Gastroesophageal sphincter (tissue), 4 donors: ENCODE measurements around the gene HPCAL1. TPM values are rescaled to one million over a fixed set of nuclear protein-coding genes. Genes with fewer than 3 reads are reported as not detected.

Source experiments
- ATAC-seq: fragments of 150-250 bp; one replicate; pipeline ENCODE4 v1.9.1; 2016; ENCODE audit warnings: mild to moderate bottlenecking, moderate library complexity
- H3K27ac ChIP-seq, 4 donors: fragments of 200-600 bp; sonication (generic) in 3 of 4; 1 replicate in 3 of 4; 2 replicates in 1 of 4; pipeline ENCODE4 v1.5.1; 2016 to 2019
- H3K27me3 ChIP-seq: fragments of 200-600 bp; sonication (generic); one replicate; pipeline ENCODE4 v1.5.1; 2019
- H3K36me3 ChIP-seq, 2 donors: fragments of 200-600 bp; sonication (generic); one replicate each; pipeline ENCODE4 v1.5.1; 2019; ENCODE audit warnings: control low read depth in 1 of 2
- H3K4me1 ChIP-seq, 3 donors: fragments of 200-600 bp; sonication (generic); 1 replicate in 2 of 3; 2 replicates in 1 of 3; pipeline ENCODE4 v1.5.1; 2016 to 2019; ENCODE audit warnings: control low read depth in 2 of 3
- H3K4me3 ChIP-seq, 2 donors: fragments of 200-600 bp; sonication (generic); one replicate each; pipeline ENCODE4 v1.5.1; 2019; ENCODE audit warnings: mild to moderate bottlenecking in 1 of 2, moderate library complexity in 1 of 2
- H3K9me3 ChIP-seq, 3 donors: fragments of 200-600 bp; sonication (generic); one replicate each; pipeline ENCODE4 v1.5.1; 2017 to 2019; ENCODE audit warnings: control low read depth in 2 of 3
- EP300 ChIP-seq: sonication (generic); formaldehyde crosslinking; IDR thresholded peaks from one replicate; pipeline ENCODE4 v1.6.1; 2017; ENCODE audit warnings: antibody characterized with exemption, mild to moderate bottlenecking
- POLR2A ChIP-seq, 2 donors: fragments of 450-650 bp; IDR thresholded peaks; one replicate each; pipeline ENCODE4 v1.6.1; 2017; ENCODE audit warnings: antibody characterized with exemption in 2 of 2, mild to moderate bottlenecking in 2 of 2, moderate library complexity in 1 of 2
- POLR2AphosphoS5 ChIP-seq: sonication (generic); formaldehyde crosslinking; IDR thresholded peaks from one replicate; pipeline ENCODE4 v1.6.1; 2017; ENCODE audit warnings: antibody characterized with exemption
- WGBS, 2 donors: methylation state at CpG; one replicate each; pipeline ENCODE4 v1.1.5; 2018; ENCODE audit warnings: low coverage in 1 of 2; 5-methylcytosine and 5-hydroxymethylcytosine counted together
- total RNA-seq, 4 donors: library from RNA; depleted of rRNA; stranded (reverse); fragments of >200 nt; gene quantifications; one replicate each; pipeline ENCODE4 v1.1.0, GENCODE V29; 2016
- TF ChIP-seq, protein P1 (sequence below), 4 experiments: fragments of 200-600 bp in 2 of 4; fragments of 450-650 bp in 2 of 4; sonication (generic) in 1 of 4; IDR thresholded peaks; one replicate each; pipeline ENCODE4 v1.5.1; 2017 to 2019; ENCODE audit warnings: antibody characterized with exemption in 4 of 4, mild to moderate bottlenecking in 2 of 4, moderate library complexity in 2 of 4

Gene HPCAL1
- total RNA-seq, 4 donors from 2014 or later: 17.0 to 42.1 (median 29.8) TPM

- Histone ChIP-seq H3K27ac (no peak overlapping the region), H3K4me3 (no peak overlapping the region), H3K4me1 (no peaks in the 10 kb centered on the region), H3K36me3 (peaks cover 0 to 11% of the 10 kb centered on the region in 2 donors), H3K27me3 (no peaks in the 10 kb centered on the region), H3K9me3 (no peaks in the 10 kb centered on the region)
- TF ChIP-seq POLR2AphosphoS5: no peak
- TF ChIP-seq, protein P1, sequence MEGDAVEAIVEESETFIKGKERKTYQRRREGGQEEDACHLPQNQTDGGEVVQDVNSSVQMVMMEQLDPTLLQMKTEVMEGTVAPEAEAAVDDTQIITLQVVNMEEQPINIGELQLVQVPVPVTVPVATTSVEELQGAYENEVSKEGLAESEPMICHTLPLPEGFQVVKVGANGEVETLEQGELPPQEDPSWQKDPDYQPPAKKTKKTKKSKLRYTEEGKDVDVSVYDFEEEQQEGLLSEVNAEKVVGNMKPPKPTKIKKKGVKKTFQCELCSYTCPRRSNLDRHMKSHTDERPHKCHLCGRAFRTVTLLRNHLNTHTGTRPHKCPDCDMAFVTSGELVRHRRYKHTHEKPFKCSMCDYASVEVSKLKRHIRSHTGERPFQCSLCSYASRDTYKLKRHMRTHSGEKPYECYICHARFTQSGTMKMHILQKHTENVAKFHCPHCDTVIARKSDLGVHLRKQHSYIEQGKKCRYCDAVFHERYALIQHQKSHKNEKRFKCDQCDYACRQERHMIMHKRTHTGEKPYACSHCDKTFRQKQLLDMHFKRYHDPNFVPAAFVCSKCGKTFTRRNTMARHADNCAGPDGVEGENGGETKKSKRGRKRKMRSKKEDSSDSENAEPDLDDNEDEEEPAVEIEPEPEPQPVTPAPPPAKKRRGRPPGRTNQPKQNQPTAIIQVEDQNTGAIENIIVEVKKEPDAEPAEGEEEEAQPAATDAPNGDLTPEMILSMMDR (IDR thresholded peaks at IDR 0.05): no peak
- TF ChIP-seq EP300: no peak
- no peak for TF ChIP-seq POLR2A (IDR thresholded peaks at IDR 0.05)
- no peak for ATAC-seq
- 92% methylated on average over 6 to 7 of the region's 7 CpGs for WGBS, 2 donors
These were observed 50.3 kb downstream of the HPCAL1 start for GRCh38 chr2:10352972-10353371.

GRCh38 chr2:10353931-10354330 is 51.2 kb downstream of the HPCAL1 start:
- TF ChIP-seq, protein P1 (IDR thresholded peaks at IDR 0.05): no peak
- no peak for TF ChIP-seq POLR2AphosphoS5
- TF ChIP-seq EP300: no peak
- TF ChIP-seq POLR2A (IDR thresholded peaks at IDR 0.05): no peak
- Histone ChIP-seq H3K4me3 (no peak overlapping the region), H3K9me3 (no peaks in the 10 kb centered on the region), H3K27me3 (no peaks in the 10 kb centered on the region), H3K36me3 (peaks cover 0 to 20% of the 10 kb centered on the region in 2 donors), H3K4me1 (no peaks in the 10 kb centered on the region), H3K27ac (no peak overlapping the region)
- no peak for ATAC-seq
- 93 to 96% methylated on average over 9 of the region's 9 CpGs for whole genome bisulfite sequencing, 2 donors

GRCh38 chr2:10354399-10354798 is 51.7 kb downstream of the HPCAL1 start:
- Histone ChIP-seq H3K4me1 (no peaks in the 10 kb centered on the region), H3K27me3 (no peaks in the 10 kb centered on the region), H3K27ac (no peak overlapping the region), H3K9me3 (no peaks in the 10 kb centered on the region), H3K36me3 (peaks cover 0 to 25% of the 10 kb centered on the region in 2 donors), H3K4me3 (no peak overlapping the region)
- WGBS, 2 donors: 92 to 94% methylated on average over 7 to 10 of the region's 10 CpGs
- ATAC-seq: no peak
- TF ChIP-seq POLR2A (IDR thresholded peaks at IDR 0.05) (no peak), POLR2AphosphoS5 (no peak), EP300 (no peak)
- TF ChIP-seq, protein P1 (IDR thresholded peaks at IDR 0.05): no peak

DNA sequence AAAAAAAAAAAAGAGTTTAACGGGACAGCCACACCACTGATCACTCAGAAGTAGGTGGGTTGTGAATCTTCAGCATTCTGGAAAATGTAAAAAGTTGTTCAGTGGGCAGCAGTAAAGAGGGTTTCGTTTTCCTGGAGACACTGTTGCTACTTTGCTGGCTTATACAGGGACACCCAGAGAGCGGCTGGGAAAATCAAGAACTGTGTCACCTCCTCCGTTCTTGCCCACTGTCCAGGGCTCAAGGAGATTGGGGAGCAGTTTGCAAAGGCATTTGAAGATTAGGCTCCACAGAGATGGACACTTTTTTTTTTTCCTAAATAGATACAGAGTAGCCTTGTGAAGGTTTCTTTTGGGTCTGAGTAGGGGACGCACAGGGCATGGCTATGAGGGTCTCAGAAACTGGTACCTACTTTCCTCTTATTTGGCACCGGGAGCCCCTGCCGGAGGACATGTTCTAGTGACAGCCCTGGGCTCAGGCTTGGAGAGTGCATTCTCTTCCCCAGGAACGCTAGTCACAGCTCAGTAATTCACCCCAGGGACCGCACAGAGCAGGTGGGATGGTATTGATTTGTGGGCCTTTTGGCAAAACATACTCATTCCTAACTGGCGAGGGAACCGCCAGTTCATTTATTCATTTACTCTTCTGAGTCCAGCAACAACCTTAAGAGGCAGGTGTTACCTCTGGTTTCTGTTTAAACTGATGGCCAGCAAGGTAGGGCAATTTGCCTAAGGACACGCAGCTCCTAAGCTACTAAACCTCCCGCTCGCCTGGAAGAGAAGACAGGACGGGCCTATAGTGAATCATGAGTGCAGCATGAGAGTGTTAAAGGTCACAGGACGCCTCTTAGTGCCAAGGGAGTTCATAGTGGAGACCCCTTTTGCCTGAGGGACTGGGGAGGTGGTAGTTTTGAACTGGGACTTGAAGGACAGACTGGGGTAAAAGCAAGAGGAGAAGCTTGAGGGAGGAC is 53.1 kb downstream of the HPCAL1 start:
- Histone ChIP-seq H3K27me3 (no peaks in the 10 kb centered on the region), H3K4me1 (no peaks in the 10 kb centered on the region), H3K9me3 (no peaks in the 10 kb centered on the region), H3K4me3 (no peak overlapping the region), H3K36me3 (peaks cover 0 to 29% of the 10 kb centered on the region in 2 donors), H3K27ac (no peak overlapping the region)
- no peak for TF ChIP-seq POLR2A (IDR thresholded peaks at IDR 0.05)
- no peak for TF ChIP-seq POLR2AphosphoS5
- TF ChIP-seq, protein P1 (IDR thresholded peaks at IDR 0.05): no peak
- no peak for TF ChIP-seq EP300
- WGBS, 2 donors: 93 to 100% methylated on average over 4 to 11 of the region's 16 CpGs
- ATAC-seq: no peak

DNA sequence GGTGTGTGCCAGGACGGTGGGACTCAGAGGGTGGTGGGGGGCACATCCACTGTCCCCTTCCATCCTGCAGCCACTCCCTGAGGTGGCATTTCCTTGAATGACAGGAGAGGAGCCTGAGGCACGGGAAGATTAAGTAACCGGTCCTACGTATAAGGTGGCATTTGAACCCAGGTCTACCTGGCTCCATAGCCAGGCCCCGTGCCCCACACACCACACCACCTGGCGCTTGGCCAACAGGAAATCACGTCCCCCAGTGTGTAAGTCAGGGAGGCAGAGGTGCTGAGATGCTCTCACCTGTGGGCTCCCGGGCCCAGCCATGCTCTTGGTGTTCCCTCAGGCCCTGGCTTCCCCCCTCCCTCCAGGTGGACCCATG is 53.7 kb downstream of the HPCAL1 start:
- Histone ChIP-seq H3K27me3 (no peaks in the 10 kb centered on the region), H3K9me3 (no peaks in the 10 kb centered on the region), H3K36me3 (peaks cover 0 to 29% of the 10 kb centered on the region in 2 donors), H3K4me3 (no peak overlapping the region), H3K27ac (no peak overlapping the region), H3K4me1 (no peaks in the 10 kb centered on the region)
- 100% methylated on average over 1 of the region's 8 CpGs; no CpG with 5 or more reads in 1 of the 2 donors for WGBS, 2 donors
- no peak for ATAC-seq
- TF ChIP-seq POLR2AphosphoS5: no peak
- TF ChIP-seq POLR2A (IDR thresholded peaks at IDR 0.05): no peak
- TF ChIP-seq EP300: no peak
- TF ChIP-seq, protein P1 (IDR thresholded peaks at IDR 0.05): no peak
